Superior temporal gyrus (tissue), 1 donor: ENCODE results near the gene DOCK4.
A peak's percentile ranks its signal among the peaks of the same experiment; 100 is the strongest.
"Not testable (repeated sequence)": the region's sequence is repeated elsewhere in the genome, so short reads cannot be mapped to it uniquely, and the experiment has no call there.

Experiments used
- DNase-seq: peaks from one replicate; pipeline ENCODE4 v3.0.0-alpha.2; 2016; ENCODE audit errors: extremely low spot score

DOCK4 gene

DNA sequence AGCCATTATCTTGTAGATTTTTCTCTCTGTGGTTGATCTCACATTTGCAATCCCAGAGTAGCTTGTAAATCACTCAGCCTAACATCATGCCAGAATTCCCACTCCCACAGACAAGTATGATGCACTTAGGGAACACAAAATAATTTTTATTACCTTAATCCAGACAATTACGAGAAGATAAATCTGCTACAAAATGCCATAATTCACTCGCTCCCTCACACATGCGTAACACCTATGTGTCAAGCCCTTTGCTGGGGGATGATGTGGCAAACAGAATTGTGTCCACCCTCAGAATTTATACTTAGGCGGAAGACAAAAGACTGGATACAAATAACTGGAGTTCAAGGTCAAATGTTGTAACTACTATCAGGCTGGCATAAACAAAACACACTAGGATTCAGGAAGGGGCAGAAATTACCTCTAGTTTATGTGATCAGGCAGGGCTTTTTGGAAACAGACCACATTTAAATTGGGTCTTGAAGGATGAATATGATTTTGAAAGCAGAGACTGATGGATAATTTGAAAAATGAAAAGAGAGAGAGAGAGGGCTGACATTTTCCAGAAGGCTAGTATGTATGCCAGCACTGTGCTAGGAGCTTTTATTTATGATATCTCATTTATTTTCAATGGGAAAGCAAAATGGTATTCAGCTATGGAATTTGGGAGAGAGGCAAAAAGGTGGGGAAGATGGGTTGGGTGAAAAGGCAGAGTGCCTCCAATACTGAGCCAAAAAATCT lies 69.8 kb downstream of the DOCK4 start:
- no peak for DNase-seq

- DNase-seq: no peak
Measured at GRCh38 chr7:112135815-112136214, 70.4 kb downstream of the DOCK4 start.

DNA sequence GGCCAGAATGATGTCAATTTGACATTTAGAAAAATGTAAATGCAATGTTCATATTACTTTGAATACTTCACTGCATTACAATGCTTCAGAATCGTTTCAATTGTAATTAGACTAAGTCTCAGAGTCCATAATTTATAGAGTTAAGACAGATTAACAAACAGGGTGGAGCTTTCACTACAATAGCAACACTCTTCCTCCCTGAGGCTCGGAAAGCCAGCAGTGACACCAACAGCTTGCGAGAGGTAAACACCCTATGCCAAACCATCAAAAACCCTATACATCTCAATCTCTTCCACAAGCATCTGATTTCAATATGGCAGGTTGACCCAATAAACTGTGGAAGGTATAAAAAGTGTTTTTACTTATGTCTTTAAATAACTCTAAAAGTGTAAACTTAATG lies 72.2 kb downstream of the DOCK4 start:
- DNase-seq: no peak

DNA sequence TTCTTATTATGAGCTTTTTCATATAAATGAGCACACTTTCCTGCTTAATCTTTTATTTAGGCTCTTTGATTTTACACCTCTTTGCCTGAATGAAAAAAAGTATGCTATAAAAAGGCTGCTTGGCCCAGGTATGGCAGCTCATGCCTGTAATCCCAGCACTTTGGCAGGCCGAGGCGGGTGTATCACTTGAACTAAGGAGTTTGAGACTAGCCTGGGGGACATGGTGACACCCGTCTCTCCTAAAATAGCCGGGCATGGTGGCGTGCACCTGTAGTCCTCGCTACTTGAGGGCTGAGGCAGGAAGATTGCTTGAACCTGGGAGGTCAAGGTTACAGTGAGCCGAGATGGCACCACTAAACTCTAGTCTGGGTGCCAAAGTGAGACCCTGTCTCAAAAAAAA lies 72.9 kb downstream of the DOCK4 start:
- DNase-seq: no peak

DNA sequence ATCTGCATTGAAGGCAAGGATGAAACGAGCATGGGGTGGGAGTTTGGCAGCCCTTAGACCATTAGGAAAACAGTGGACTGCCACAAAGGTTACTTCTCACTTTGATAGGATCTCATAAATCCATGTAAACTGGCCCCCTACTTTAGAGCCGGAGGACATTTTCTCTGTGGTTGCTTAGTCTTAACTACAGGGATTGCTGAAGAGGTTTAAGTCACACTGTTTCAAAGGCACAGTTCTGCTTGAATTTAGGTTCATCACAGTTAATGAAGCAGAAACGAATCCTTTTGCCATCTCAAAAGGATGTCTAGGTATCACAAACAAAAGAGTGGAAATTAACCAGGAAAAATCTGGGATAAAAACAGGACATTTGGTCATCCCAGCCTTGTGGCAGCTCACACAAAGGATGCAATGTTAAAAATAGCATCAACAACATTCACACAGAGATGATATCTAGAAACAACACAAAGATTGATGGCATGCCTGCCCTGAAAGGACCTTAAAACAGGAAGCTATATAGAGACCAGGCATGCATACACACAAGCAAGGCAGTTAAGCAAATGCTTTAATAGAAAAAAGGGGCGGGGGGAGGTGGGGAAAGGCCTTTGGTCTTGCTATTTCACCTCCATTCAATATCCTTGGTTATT lies 74.0 kb downstream of the DOCK4 start:
- peak; percentile 70 for DNase-seq

GRCh38 chr7:112130729-112131410 lies 75.3 kb downstream of the DOCK4 start:
- DNase-seq: no peak

GRCh38 chr7:112129655-112130323 lies 76.4 kb downstream of the DOCK4 start:
- peak; percentile 40 for DNase-seq

DNA sequence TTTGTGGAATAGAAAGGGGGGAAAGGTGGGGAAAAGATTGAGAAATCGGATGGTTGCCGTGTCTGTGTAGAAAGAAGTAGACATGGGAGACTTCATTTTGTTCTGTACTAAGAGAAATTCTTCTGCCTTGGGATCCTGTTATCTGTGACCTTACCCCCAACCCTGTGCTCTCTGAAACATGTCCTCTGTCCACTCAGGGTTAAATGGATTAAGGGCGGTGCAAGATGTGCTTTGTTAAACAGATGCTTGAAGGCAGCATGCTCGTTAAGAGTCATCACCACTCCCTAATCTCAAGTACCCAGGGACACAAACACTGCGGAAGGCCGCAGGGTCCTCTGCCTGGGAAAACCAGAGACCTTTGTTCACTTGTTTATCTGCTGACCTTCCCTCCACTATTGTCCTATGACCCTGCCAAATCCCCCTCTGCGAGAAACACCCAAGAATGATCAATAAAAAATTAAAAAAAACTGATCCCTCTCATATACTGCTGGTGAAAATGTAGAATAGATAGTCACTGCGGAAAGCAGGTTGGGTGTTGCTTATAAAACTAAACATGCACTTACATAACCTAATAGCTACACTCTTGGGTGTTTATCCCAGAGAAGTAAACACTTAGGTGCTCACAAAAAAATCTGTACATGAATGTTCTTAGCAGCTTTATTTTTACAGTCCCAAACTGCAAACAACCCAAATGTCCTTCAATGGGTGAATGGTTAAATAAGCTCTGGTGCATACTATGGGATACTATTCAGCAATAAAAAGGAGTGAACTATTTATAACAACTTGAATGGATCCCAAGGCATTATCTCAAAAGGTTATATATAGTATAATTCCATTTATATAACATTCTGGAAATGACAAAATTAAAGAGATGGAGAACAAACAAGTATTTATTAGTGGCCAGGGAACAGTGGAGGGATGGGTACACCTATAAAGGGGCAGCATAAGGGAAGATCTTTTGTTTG lies 77.5 kb downstream of the DOCK4 start:
- not testable (repeated sequence) for DNase-seq

- not testable (repeated sequence) for DNase-seq
Measured at GRCh38 chr7:112128041-112128440, 78.2 kb downstream of the DOCK4 start.

- peak; percentile 86 for DNase-seq
Measured at GRCh38 chr7:112125250-112125649, 80.9 kb downstream of the DOCK4 start.

DNA sequence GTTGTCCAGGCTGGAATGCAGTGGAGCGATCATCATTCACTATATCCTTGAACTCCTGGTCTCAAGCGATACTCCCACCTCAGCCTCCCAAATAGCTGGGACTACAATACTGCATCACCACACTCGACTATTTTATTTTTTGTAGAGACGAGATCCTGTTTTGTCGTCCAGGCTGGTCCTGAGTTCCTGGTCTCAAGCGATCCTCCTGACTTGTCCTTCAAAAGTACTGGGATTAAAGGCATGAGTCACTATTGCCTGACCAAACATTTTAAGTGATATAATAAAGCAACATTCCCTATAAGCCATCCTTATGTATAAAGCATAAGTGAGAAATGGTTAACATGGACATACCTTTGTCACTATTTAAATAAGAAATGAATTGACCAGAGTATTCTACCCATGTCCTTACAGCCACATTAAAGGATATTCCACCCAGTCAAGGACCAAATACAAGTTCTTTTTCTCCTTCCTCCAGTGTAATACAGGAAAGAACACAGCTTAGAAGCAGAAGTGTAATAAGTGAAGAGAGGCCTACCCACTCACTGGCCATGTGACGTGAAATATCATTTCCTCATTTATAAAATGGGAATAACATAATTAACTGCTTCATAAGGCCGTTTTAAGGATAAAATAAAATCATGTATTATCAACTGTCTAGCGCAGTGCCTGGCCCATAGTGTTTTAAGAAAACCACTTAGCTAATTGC lies 82.0 kb downstream of the DOCK4 start:
- DNase-seq: no peak

DNA sequence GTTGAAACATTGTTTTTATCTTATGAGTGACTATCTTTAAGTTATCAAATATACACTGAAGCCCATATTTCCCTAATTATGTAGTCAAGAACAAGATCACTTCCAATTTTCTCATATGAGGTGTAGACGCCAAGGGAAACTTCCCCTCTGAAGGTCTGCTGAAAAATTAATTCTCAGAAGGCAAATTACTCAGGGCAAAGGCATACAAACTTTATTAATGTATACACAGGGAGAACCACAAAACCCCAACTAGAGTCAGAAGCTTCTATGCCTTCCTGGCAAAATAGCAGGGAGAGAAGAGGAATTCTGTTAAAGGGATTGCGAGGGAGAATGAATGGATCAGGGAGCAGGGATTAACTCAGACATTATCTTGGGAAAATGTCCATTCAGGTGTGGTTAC lies 83.4 kb downstream of the DOCK4 start:
- DNase-seq: no peak

- DNase-seq: no peak
Measured at GRCh38 chr7:112122144-112122543, 84.1 kb downstream of the DOCK4 start.

DNA sequence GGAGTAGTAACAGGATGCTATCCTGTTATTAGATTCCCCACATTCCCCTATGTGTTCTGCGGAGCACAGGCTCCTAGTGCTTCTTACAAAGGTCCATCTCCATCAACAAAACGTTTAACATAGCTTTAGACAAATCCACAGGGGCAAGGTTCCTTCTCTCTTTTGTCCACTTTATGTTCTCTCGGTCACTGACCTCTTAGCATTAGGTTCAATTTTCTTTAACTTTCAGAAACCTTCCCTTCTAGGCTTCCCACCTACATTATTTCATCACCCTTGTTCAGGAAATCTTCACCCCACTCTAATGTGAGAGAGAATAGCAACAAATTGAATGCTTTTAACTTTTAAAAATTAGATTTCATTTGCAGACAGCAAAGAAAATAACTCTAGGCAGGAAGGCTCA lies 84.9 kb downstream of the DOCK4 start:
- no peak for DNase-seq

DNA sequence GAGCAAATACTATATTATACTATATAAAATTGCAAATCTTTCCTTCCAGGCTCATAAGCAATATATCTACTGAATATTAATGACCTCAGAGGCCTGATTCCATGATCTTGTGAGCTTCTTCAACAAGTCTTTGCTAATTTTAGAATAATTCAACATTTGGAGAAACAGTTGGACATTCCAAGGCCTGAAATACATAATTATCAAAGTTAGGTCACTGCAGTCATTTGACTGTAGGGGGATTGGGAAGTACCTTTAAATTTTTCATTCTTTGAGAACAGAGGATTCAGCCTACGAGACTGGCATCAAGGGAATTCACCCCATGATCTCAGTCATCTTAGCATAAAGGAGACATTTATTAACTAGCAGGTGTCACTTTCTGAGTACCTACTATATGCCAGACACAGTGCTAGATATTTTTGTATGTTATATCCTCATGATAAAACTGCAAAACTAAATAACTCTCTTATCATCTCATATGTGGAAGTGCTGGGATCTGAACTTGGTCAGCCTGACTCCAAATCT lies 85.4 kb downstream of the DOCK4 start:
- no peak for DNase-seq

GRCh38 chr7:112118581-112119566 lies 87.3 kb downstream of the DOCK4 start:
- DNase-seq: no peak

DNA sequence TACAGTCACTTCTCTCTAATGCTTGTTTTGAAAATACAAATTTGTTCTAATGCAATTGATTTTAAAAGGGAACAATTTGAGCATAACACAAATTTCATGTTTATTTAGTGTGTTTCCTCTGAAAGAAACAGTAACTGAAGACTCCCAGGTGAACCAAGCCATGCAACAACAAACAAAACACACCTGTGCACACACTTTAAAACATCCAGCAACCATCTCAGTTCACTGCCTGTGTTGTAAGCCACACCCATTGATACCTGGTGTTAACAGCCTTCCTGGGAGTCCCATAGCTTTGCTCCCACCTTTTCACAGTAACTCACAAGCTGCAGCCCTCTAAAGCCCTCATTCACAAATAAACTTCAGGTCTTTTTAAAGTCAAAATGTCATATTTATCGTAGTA lies 89.3 kb downstream of the DOCK4 start:
- DNase-seq: no peak

DNA sequence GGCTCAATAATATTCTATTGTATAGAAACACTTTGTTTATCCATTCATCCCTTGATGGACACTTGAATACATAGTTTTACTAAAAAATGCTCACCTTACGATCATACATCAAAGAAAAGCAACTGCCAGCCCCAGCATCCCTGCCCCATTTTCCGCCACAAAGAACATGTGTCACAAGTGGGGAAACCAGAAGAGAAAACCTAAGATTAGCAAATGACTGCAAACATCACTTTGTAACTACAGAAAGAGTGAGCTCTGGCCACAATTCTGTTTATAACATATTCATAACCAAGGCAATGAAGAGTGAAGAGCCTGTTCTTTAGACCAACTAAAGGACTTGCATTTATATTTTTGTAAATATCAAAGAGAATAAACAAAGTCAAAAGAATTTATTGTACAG lies 89.8 kb downstream of the DOCK4 start:
- no peak for DNase-seq

DNA sequence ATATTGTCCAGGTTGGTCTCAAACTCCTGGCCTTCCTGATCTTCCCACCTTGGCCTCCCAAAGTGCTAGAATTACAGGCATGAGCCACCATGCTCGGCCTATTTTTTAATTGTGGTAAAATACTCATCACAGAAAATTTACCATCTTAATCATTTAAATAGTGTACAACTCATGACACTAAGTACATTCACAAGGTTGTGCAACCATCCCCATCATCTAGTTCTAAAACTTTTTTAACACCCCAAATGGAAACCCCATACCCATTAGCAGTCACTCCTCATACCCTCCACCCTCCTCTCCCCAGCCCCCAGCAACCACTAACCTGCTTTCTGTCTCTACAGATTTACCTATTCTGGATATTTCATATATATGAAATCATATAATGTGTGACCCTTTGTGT lies 90.3 kb downstream of the DOCK4 start:
- no peak for DNase-seq
